Small intestine (tissue), 7 donors: ENCODE data around the gene ATP10B. TPM values are rescaled to one million over a fixed set of nuclear protein-coding genes. Genes with fewer than 3 reads are reported as not detected.
A peak's percentile ranks its signal among the peaks of the same experiment; 100 is the strongest.

Source experiments
- DNase-seq, 2 donors: peaks; one replicate each; pipeline versions ENCODE4 v3.0.0 to v3.0.0-alpha.2; 2013
- FAIRE-seq: peaks from 2 replicates; lab custom pipeline; 2012; peaks lifted over from hg19 to GRCh38; lab: Jason Lieb, UNC
- H3K27ac ChIP-seq, 3 donors: one replicate each; pipeline ENCODE4 v1.5.1; 2013; ENCODE audit warnings: low read length in 2 of 3, mild to moderate bottlenecking in 2 of 3, control low read depth in 1 of 3, inconsistent platforms in 1 of 3, low read depth in 1 of 3, moderate library complexity in 1 of 3
- H3K27me3 ChIP-seq, 3 donors: one replicate each; pipeline ENCODE4 v1.6.1; 2013; ENCODE audit warnings: low read length in 3 of 3, inconsistent platforms in 1 of 3; ENCODE audit not compliant: control insufficient read depth in 3 of 3, insufficient read depth in 3 of 3
- H3K36me3 ChIP-seq, 3 donors: one replicate each; pipeline ENCODE4 v1.6.1; 2013; ENCODE audit warnings: low read length in 3 of 3, inconsistent platforms in 1 of 3, low read depth in 1 of 3, mild to moderate bottlenecking in 1 of 3, moderate library complexity in 1 of 3; ENCODE audit not compliant: control insufficient read depth in 3 of 3, insufficient read depth in 2 of 3
- H3K4me1 ChIP-seq, 3 donors: one replicate each; pipeline ENCODE4 v1.6.1; 2013; ENCODE audit warnings: low read length in 2 of 3, inconsistent platforms in 1 of 3, low read depth in 1 of 3, mild to moderate bottlenecking in 1 of 3, moderate library complexity in 1 of 3; ENCODE audit not compliant: control insufficient read depth in 3 of 3, insufficient read depth in 2 of 3
- H3K4me3 ChIP-seq, 3 donors: one replicate each; pipeline ENCODE4 v1.5.1; 2013; ENCODE audit warnings: low read length in 3 of 3, control low read depth in 1 of 3, inconsistent platforms in 1 of 3, low read depth in 1 of 3, mild to moderate bottlenecking in 1 of 3, moderate library complexity in 1 of 3
- H3K9me3 ChIP-seq, 2 donors: one replicate each; pipeline ENCODE4 v1.6.1; 2013; ENCODE audit warnings: low read depth in 1 of 2, low read length in 1 of 2; ENCODE audit not compliant: control insufficient read depth in 2 of 2, insufficient read depth in 1 of 2
- WGBS, 3 donors: extraction: QIAGEN DNeasy Blood & Tissue Kit; methylation state at CpG; one replicate each; pipeline ENCODE4 v1.1.7; 2013; 5-methylcytosine and 5-hydroxymethylcytosine counted together
- polyA plus RNA-seq, 4 donors: library from polyadenylated mRNA; stranded (reverse) in 3 of 4; unstranded in 1 of 4; fragments of 200-250 nt in 3 of 4; fragments of 120-200 nt in 1 of 4; gene quantifications; one replicate each; pipeline versions ENCODE4 v1.2.1 to v1.2.3, GENCODE V29; 2013
- donor health status: healthy with polysubstance abuse.
- donor health status: control.
- donor health status: control.
- donor health status: Bipolar disorder and iron deficiency.
- donor health status: healthy.

Gene ATP10B
- polyA plus RNA-seq, 4 donors, result 3.4 to 33.7 (median 14.2) TPM

GRCh38 chr5:160685695-160686094 lies 166.3 kb downstream of the ATP10B start:
- Histone ChIP-seq H3K36me3 (peaks cover 0 to 9% (median 0%) of the 10 kb centered on the region in 3 donors), H3K27me3 (no peaks in the 10 kb centered on the region), H3K9me3 (peaks cover 0 to 3% of the 10 kb centered on the region in 2 donors), H3K4me3 (no peak overlapping the region), H3K4me1 (peaks cover 0 to 9% (median 0%) of the 10 kb centered on the region in 3 donors), H3K27ac (peak overlapping the region in 1 of 3 donors; percentile 38)
- no peak for FAIRE-seq
- 15 to 31% (median 28%) methylated on average over 6 of the region's 6 CpGs for WGBS, 3 donors
- no peak for DNase-seq

DNA sequence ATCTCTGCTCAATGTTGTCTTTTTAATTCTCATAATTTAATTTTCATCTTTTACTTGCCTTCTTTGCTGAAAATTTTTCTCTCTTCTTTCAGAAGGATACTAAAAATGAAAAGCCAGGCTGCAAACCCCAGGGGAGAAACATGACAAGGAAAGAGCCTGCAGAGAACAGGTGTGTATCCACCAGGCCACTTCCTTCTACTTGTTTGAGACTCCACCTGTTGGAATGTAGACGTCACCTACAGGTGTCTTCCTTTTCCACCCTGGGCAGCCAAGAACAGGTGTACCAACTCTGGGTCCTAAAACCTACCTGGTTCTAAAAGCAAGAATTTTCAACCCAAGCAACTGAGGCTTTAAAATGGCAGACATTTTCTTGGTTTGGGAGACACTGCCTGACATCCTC lies 166.8 kb downstream of the ATP10B start:
- 4 to 42% (median 23%) methylated on average over 1 of the region's 1 CpG for WGBS, 3 donors
- FAIRE-seq (no peak), DNase-seq (peak; percentile 87 to 91)
- H3K4me1 ChIP-seq, result peaks cover 0 to 9% (median 0%) of the 10 kb centered on the region in 3 donors
- peak overlapping the region in 2 of 3 donors; percentile 45 to 68 for H3K4me3 ChIP-seq
- no peaks in the 10 kb centered on the region for H3K27me3 ChIP-seq
- peaks cover 0 to 12% (median 0%) of the 10 kb centered on the region in 3 donors for H3K36me3 ChIP-seq
- peaks cover 0 to 4% of the 10 kb centered on the region in 2 donors for H3K9me3 ChIP-seq
- H3K27ac ChIP-seq, result peak overlapping the region; percentile 38 to 49 (median 41)

- 17 to 47% (median 43%) methylated on average over 6 of the region's 6 CpGs for WGBS, 3 donors
- Histone ChIP-seq H3K9me3 (peaks cover 0 to 4% of the 10 kb centered on the region in 2 donors), H3K4me1 (peaks cover 2 to 19% (median 4%) of the 10 kb centered on the region in 3 donors), H3K4me3 (no peak overlapping the region), H3K27ac (no peak overlapping the region), H3K27me3 (no peaks in the 10 kb centered on the region), H3K36me3 (peaks cover 0 to 22% (median 0%) of the 10 kb centered on the region in 3 donors)
- FAIRE-seq (no peak), DNase-seq (no peak)
Measured at GRCh38 chr5:160679567-160680309, 172.3 kb downstream of the ATP10B start.

DNA sequence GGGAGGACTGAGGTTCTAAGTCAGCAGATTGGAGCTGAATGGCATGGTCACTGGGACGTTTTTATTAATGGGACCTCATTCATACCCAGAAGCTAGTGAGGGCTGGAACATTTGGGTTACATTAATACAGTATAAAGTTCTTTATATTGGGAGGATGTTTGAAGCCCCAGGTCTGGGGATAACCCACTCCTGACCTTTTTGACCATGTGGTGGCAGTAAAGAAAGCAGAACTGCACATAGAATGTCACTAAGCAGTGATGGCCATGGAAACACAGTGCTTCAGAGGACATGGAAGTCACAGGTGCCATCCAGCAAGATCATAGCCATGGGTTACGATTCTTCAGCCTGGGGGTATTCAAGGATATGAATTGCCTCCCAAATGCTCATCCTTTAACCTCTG lies 176.0 kb downstream of the ATP10B start:
- Histone ChIP-seq H3K27ac (no peak overlapping the region), H3K27me3 (no peaks in the 10 kb centered on the region), H3K4me3 (no peak overlapping the region), H3K36me3 (peaks cover 0 to 24% (median 0%) of the 10 kb centered on the region in 3 donors), H3K4me1 (peaks cover 2 to 14% (median 4%) of the 10 kb centered on the region in 3 donors), H3K9me3 (peaks cover 0 to 4% of the 10 kb centered on the region in 2 donors)
- DNase-seq (no peak), FAIRE-seq (no peak)
- WGBS, 3 donors, result 51 to 67% (median 58%) methylated on average over 2 of the region's 2 CpGs

DNA sequence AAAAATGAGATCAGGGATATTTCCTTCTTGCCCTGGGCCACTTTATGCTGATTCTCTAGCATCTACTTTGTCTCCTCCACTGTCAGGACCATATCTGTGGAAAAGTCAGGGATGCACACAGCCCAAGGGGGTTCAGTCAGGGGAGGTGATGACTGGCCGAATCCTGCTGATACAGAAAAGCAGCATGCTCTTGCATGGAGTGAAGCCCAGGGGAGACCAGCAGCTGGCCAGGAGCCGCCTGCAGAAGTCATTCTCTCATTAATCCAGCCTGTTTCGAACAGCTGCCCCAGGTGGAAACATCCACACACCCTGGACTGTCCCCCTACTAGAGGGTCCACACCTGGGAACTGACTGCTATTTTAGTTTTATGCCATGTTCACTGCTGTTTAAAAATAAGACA lies 177.1 kb downstream of the ATP10B start:
- WGBS, 3 donors, result 50 to 68% (median 57%) methylated on average over 3 of the region's 3 CpGs
- FAIRE-seq, result no peak

GRCh38 chr5:160672521-160672920 lies 179.5 kb downstream of the ATP10B start:
- H3K36me3 ChIP-seq, result peaks cover 0 to 28% (median 2%) of the 10 kb centered on the region in 3 donors
- FAIRE-seq, result no peak
- H3K4me3 ChIP-seq, result no peak overlapping the region

More for the DNA sequence above, 177.1 kb downstream of the ATP10B start:
- H3K27ac ChIP-seq, result no peak overlapping the region
- H3K4me1 ChIP-seq, result peaks cover 2 to 15% (median 4%) of the 10 kb centered on the region in 3 donors
- no peak for DNase-seq
- H3K27me3 ChIP-seq, result no peaks in the 10 kb centered on the region
- no peaks in the 10 kb centered on the region for H3K9me3 ChIP-seq
- peaks cover 0 to 20% (median 0%) of the 10 kb centered on the region in 3 donors for H3K36me3 ChIP-seq
- no peak overlapping the region for H3K4me3 ChIP-seq

DNA sequence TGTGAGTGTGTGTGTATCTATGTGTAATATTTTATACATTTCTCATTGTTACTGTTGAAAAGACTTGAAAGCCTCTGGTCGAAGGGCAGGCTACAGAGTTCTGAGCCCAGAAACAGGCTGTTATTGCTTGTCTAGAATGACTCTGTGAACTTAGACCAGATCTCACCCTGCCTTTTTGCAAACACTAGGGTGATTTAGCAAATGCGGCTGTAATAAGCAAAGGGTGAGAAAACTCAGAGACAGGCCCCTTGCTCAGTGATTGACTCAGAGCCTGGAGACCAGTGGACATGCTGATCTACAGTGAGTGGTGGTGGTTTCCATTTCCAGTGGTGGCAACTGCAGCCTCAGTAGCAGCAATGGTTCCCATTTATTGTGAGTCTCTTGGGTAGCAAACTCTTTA lies 183.7 kb downstream of the ATP10B start:
- Histone ChIP-seq H3K9me3 (no peaks in the 10 kb centered on the region), H3K27ac (peak overlapping the region in 1 of 3 donors; percentile 25), H3K4me3 (no peak overlapping the region), H3K36me3 (peaks cover 0 to 22% (median 11%) of the 10 kb centered on the region in 3 donors), H3K27me3 (no peaks in the 10 kb centered on the region), H3K4me1 (peaks cover 0 to 22% (median 6%) of the 10 kb centered on the region in 3 donors)
- peak in 1 of 2 donors; percentile 59 for DNase-seq
- no peak for FAIRE-seq
- WGBS, 3 donors, result 28 to 55% (median 48%) methylated on average over 2 of the region's 2 CpGs

More at GRCh38 chr5:160672521-160672920, 179.5 kb downstream of the ATP10B start:
- peaks cover 0 to 25% (median 6%) of the 10 kb centered on the region in 3 donors for H3K4me1 ChIP-seq
- no peak for DNase-seq
- no peaks in the 10 kb centered on the region for H3K9me3 ChIP-seq
- no peaks in the 10 kb centered on the region for H3K27me3 ChIP-seq
- 2 to 42% (median 11%) methylated on average over 2 of the region's 2 CpGs for WGBS, 3 donors
- no peak overlapping the region for H3K27ac ChIP-seq

GRCh38 chr5:160667160-160667559 lies 184.9 kb downstream of the ATP10B start:
- DNase-seq, result no peak
- Histone ChIP-seq H3K27ac (no peak overlapping the region), H3K27me3 (no peaks in the 10 kb centered on the region), H3K9me3 (no peaks in the 10 kb centered on the region), H3K36me3 (peaks cover 0 to 16% (median 11%) of the 10 kb centered on the region in 3 donors), H3K4me1 (peaks cover 0 to 22% (median 6%) of the 10 kb centered on the region in 3 donors), H3K4me3 (no peak overlapping the region)
- WGBS, 3 donors, result 71 to 81% (median 74%) methylated on average over 5 of the region's 5 CpGs
- no peak for FAIRE-seq
